GM18517 (cell line): ENCODE measurements around the gene SSBP3.
"Not testable (repeated sequence)": the region's sequence is repeated elsewhere in the genome, so short reads cannot be mapped to it uniquely, and the experiment has no call there.

ENCODE experiments used
- ATAC-seq: cut with Tn5 transposase; IDR thresholded peaks from one replicate; pipeline ENCODE4 v1.9.1; 2021; ENCODE audit warnings: mild to moderate bottlenecking, moderate library complexity; ENCODE audit not compliant: unreplicated experiment

SSBP3 gene

DNA sequence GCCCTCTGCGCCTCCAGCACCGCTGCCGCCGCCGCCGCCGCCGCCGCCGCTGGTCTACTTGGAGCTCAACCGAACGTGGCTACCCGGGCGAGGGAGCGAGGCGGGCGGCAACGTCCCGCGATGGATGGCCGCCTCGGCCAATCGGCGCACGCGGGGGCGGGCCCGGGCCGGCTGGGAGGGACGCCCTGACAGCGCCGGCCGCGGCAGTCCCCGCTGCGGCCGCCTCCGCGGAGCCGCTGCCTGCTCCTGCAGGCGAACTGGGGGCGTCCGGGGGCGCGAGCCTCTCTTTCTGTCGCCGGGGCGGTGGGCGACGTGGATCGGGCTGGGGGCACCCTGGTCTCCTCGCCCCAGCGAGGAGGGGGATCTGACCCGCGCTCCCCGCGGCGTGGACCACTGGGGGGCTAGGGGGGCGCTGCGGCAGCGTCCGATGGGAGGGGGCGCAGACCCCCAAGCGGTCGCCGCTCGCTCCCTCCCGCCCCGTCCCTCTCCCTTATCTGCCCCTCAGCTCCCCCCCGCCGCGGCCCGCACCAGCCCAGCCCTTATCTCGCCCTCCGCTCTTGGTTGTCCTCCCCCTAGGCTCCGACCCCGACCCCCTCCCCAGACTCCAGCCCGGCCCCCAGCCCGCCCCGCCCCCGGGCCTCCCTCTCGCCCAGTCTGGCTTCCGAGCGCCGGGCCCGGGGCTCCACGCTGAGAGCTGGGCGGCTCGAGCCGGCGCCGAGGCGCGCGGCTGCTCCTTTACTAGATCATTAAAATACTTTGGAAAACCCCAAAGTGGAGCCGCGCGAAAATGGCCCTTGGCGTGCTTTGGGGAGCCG lies at the start of gene SSBP3:
TSS of gene SSBP3 (minus strand) at position 56 of the 815 bp plus-strand sequence.
- ATAC-seq: peak; percentile 63

- ATAC-seq: no peak
Measured at GRCh38 chr1:54453509-54453908, 47.3 kb upstream of the SSBP3 start.

DNA sequence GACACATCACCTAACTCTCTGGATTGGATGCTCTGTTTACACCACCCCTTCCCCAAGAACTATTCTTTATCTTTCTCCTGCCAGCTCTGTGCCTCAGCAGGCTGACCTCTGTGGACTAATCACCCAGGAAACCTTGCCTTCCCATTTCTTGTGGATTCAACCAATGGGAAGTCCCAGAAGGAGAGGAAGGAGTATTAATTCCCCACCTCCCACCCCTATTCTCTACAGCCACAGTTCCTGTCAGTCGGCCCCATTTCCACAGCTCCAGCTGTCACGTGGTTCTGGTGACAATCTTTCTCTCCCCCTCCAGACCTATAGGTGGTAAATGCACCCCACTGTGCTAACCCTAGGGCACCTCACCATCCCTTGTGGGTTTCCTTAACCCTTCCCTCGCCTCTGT lies 46.8 kb upstream of the SSBP3 start:
- ATAC-seq: no peak

GRCh38 chr1:54449431-54449830 lies 43.2 kb upstream of the SSBP3 start:
- ATAC-seq: not testable (repeated sequence)

DNA sequence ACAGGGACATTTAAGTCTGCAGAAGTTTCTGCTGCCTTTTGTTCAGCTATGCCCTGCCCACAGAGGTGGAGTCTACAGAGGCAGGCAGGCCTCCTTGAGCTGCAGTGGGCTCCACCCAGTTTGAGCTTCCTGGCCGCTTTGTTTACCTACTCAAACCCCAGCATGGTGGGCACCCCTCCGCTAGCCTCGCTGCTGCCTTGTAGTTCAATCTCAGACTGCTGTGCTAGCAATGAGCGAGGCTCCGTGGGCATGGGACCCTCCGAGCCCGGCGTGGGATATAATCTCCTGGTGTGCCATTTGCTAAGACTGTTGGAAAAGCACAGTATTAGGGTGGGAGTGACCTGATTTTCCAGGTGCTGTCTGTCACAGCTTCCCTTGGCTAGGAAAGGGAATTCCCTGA lies 42.6 kb upstream of the SSBP3 start:
- not testable (repeated sequence) for ATAC-seq

DNA sequence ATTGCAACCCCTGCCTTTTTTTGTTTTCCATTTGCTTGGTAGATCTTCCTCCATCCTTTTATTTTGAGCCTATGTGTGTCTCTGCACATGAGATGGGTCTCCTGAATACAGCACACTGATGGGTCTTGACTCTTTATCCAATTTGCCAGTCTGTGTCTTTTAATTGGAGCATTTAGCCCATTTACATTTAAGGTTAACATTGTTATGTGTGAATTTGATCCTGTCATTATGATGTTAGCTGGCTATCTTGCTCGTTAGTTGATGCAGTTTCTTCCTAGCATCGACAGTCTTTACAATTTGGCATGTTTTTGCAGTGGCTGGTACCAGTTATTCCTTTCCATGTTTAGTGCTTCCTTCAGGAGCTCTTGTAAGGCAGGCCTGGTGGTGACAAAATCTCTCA lies 40.9 kb upstream of the SSBP3 start:
- not testable (repeated sequence) for ATAC-seq

GRCh38 chr1:54442185-54442584 lies 36.0 kb upstream of the SSBP3 start:
- no peak for ATAC-seq

GRCh38 chr1:54439550-54440223 lies 33.5 kb upstream of the SSBP3 start:
- ATAC-seq: no peak

DNA sequence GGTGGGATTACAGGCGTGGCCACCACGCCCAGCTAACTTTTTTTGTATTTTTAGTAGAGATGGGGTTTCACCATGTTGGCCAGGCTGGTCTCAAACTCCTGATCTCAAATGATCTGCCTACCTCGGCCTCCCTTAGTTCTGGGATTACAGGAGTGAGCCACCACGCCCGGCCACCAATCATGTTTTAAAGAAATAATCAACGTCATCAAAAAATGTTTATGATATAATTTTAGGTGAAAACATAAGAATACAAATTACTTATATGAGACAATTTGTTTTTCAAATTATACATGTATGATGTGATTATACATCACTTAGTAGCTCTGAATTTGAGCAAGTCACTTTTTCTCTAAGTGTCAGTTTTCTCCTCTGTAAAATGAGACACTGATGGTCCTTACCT lies 31.6 kb upstream of the SSBP3 start:
- ATAC-seq: no peak

DNA sequence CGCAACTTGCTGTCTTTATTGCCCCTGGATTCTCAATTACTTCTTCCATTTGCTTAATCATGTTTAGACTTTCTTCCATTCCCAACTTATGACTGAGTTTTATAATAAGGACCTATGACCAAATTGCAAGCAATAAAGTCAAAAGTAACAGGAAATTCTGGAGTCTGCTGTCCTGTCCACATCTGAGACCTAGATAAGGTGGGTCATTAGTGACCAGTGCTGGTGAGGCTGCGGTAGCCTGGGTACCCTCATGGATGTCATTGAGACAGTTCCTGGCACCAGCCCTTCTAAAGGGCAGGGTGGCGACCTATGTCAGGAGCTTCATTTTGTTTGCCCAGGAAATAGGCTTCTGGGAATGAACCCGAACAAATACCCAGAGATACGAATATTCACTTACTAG lies 30.6 kb upstream of the SSBP3 start:
- no peak for ATAC-seq

DNA sequence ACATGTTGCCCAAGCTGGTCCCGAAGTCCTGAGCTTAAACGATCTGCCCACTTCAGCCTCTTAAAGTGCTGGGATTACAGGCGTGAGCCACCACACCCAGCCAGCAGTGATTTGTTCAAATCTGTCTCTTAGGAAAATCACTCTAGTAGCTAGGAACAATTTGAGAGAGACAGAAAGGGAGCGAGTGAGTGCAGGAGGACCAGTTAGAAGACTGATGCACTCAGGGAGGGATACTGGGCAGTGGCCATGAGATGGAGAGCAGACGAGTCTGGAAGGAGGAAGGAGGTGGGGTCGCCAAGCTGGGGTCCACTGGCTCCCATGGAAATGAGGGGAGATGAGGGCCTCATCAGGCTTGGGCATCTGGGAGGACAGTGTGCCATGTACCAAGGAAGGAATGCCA lies 23.6 kb upstream of the SSBP3 start:
- ATAC-seq: no peak

DNA sequence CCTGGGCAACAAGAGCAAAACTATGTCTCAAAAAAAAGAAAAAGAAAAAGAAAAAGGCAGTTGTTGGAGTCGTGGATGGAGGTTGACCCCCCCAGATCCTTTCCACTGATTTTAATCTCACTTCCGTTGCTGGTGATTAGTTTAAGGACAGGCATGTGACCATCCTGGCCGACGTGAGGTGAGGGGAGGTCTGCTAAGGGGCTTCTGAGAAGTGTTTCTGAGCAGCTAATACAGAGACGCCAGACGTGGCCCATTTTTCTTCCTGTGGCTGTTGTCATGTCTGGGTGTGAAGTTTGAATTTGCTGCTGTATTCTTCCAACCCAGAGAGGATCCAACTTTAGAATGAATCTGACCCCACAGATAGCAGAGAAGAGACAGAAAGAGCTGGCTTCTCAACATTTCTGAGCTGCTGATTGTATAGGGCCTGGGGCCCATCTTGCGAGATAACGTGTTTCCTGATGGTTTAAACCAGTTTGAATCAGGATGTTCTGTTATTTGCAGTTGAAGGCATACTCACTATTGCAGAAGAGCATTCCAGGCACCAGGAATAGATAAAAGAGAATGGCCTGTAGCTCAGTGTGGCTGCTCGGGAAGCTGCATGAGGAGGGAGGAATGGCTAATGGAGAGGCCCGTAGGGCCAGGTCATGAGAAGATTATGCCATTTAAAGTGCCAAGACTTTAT lies 22.8 kb upstream of the SSBP3 start:
- no peak for ATAC-seq

- no peak for ATAC-seq
Measured at GRCh38 chr1:54425152-54425584, 19.0 kb upstream of the SSBP3 start.

DNA sequence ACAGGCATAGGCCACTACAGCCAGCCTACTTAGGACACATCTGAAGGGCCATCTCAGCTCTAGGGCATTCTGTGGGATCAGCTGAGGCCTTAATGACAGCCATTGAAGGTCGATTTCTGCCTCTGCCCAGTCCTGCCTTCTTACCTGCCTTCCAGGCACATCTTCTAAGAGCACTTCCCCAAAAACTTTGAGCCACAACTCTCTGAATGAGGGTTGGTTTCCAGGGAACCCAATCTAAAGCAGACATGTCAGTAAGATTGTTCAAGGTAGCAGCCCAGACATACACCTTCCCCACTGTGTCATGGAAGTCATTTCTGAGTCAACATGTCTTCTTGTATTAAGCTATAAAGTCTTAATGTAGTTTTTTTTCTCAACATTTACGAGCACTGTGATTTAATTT lies 18.2 kb upstream of the SSBP3 start:
- ATAC-seq: no peak

GRCh38 chr1:54421101-54421504 lies 14.9 kb upstream of the SSBP3 start:
- ATAC-seq: no peak

GRCh38 chr1:54418598-54418997 lies 12.4 kb upstream of the SSBP3 start:
- not testable (repeated sequence) for ATAC-seq

DNA sequence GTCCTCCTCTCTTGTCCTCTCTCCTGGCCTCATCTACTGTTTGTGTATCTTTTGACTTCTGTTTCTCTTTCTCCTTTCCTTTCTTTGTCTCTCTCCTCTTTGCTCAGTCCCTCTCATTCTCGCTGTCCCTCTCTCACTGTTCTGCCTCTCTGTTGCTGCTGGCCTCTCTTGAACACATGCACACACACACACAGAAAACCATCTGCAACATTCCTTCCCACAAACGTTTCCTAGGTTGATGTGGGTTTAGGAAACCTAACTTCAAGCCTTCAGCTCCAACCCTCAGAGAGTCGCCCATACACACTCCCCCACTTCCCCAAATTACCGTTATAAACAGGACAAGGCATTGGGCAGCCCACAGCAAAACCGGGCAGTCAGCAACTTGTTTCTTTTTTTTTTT lies 10.9 kb upstream of the SSBP3 start:
- ATAC-seq: no peak

DNA sequence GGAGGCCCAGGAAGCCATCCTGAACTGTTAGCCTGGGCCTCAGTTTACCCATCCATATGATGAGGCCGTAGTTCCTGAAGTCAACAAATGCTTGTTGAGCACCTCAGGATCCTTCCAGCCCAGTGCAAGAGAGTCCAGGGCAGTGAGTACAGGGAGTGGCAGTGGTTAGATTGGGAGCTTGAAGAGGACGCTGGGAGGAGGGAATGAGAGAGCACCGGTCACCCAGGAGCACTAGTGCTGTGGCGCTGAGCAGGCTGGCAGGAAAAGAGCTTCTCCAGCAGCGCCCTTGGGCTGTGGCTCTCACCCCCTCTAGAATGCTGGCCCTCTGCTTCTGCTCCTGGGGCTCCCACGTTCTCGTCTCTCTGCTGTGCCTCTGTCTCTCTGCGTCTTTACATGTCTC lies 10.2 kb upstream of the SSBP3 start:
- no peak for ATAC-seq

- no peak for ATAC-seq
Measured at GRCh38 chr1:54415991-54416390, 9.8 kb upstream of the SSBP3 start.

GRCh38 chr1:54415533-54415932 lies 9.3 kb upstream of the SSBP3 start:
- no peak for ATAC-seq

GRCh38 chr1:54413732-54414131 lies 7.5 kb upstream of the SSBP3 start:
- ATAC-seq: no peak

DNA sequence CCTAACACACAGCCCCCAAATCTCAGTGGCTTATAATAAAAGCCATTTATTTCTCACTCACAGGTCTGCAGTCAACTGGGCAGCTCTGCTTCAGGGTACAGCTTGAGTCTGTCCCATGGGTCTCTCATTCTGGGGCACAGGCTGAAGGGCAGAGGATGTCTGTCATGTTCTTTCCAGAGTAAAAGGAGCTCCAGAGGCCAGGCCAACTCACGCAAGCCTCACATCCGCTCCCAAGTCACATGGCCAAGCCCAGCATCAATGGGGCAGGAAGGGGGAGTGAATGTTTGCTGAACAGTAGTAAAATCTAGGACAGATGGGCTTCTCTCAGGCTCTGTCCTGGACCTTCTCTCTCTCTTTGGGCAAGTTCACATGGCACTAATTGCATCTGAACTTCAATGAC lies 7.1 kb upstream of the SSBP3 start:
- ATAC-seq: no peak
